ENCODE results near the gene ZNF155. TPM values are rescaled to one million over a fixed set of nuclear protein-coding genes. Genes with fewer than 3 reads are reported as not detected.
A peak's percentile ranks its signal among the peaks of the same experiment; 100 is the strongest.

ZNF155 gene
- polyA plus RNA-seq, 3 donors = 1.2 to 3.0 (median 1.4) TPM

- Histone ChIP-seq H3K36me3 (replicated peaks in 1 of 2; ENCODE audit: control insufficient read depth in 1 of 2, insufficient read depth in 2 of 2, low read length in 2 of 2) (peaks cover 33 to 48% of the 10 kb centered on the region in 2 donors), H3K4me1 (ENCODE audit: control insufficient read depth in 1 of 2, insufficient read depth in 2 of 2, low read length in 2 of 2) (peaks cover 7% of the 10 kb centered on the region in 2 donors), H3K9me3 (replicated peaks in 1 of 2; ENCODE audit: control insufficient read depth in 1 of 2, insufficient read depth in 1 of 2, low read length in 2 of 2) (peaks cover 18 to 62% of the 10 kb centered on the region in 2 donors), H3K27ac (ENCODE audit: low read depth in 1 of 2, low read length in 2 of 2) (no peak overlapping the region), H3K9ac (ENCODE audit: insufficient read depth, low read length, poor library complexity, severe bottlenecking) (no peak overlapping the region), H4K20me1 (ENCODE audit: insufficient read depth, low read length) (no peaks in the 10 kb centered on the region), H2AFZ (ENCODE audit: insufficient read depth, low read depth, low read length, poor library complexity, severe bottlenecking) (no peak overlapping the region), H3K4me3 (replicated peaks in 1 of 3; ENCODE audit: low read depth in 2 of 3, low read length in 3 of 3) (no peak overlapping the region), H3K4me2 (replicated peaks; ENCODE audit: extremely low read depth, low read length, poor library complexity, severe bottlenecking) (no peak overlapping the region), H3K79me2 (ENCODE audit: insufficient read depth, low read length) (no peaks in the 10 kb centered on the region), H3K27me3 (ENCODE audit: control insufficient read depth in 2 of 2, insufficient read depth in 2 of 2, low read length in 2 of 2) (no peaks in the 10 kb centered on the region)
- peaks cover 0 to 2% (median under 1%) of the 10 kb centered on the region in 3 donors for H3K27me3 Mint-ChIP-seq (ENCODE audit: low read depth in 3 of 3)
- intact Hi-C loops (cut with micrococcal nuclease) = no loop called here
- H3K27ac Mint-ChIP-seq = no peak overlapping the region
- no peak overlapping the region for H3K4me3 Mint-ChIP-seq
- TF ChIP-seq CTCF (IDR thresholded peaks at IDR 0.05) = no peak
- peaks cover 23 to 58% (median 45%) of the 10 kb centered on the region in 7 donors for H3K9me3 Mint-ChIP-seq
- 97% methylated on average over 8 of the region's 10 CpGs for WGBS (ENCODE audit: insufficient coverage)
- peaks cover 7% of the 10 kb centered on the region for H3K4me1 Mint-ChIP-seq
- no peak for DNase-seq
- peaks cover 28 to 43% of the 10 kb centered on the region in 2 donors for H3K36me3 Mint-ChIP-seq
Observed at GRCh38 chr19:43997631-43998290, 13.8 kb downstream of the ZNF155 start.

- Mint-ChIP-seq H3K4me1 (peaks cover 31% of the 10 kb centered on the region), H3K9me3 (peaks cover 22 to 71% (median 40%) of the 10 kb centered on the region in 7 donors), H3K36me3 (peaks cover 10 to 11% of the 10 kb centered on the region in 2 donors), H3K4me3 (peak overlapping the region; percentile 96 to 99), H3K27me3 (ENCODE audit: low read depth in 3 of 3) (peaks cover 0 to 2% (median 2%) of the 10 kb centered on the region in 3 donors), H3K27ac (peak overlapping the region in 6 of 7 donors; percentile 65 to 99 (median 96))
- H3K9ac ChIP-seq (ENCODE audit: insufficient read depth, low read length, poor library complexity, severe bottlenecking) = peak overlapping the region; percentile 78
- WGBS (ENCODE audit: insufficient coverage) = 0% methylated on average over 5 of the region's 8 CpGs
- H3K4me3 ChIP-seq (replicated peaks in 1 of 3; ENCODE audit: low read depth in 2 of 3, low read length in 3 of 3) = peak overlapping the region; percentile 82 to 98 (median 92)
- peak overlapping the region; percentile 83 to 86 for H3K27ac ChIP-seq (ENCODE audit: low read depth in 1 of 2, low read length in 2 of 2)
- no peaks in the 10 kb centered on the region for H3K27me3 ChIP-seq (ENCODE audit: control insufficient read depth in 2 of 2, insufficient read depth in 2 of 2, low read length in 2 of 2)
- peaks cover 39% of the 10 kb centered on the region for H3K79me2 ChIP-seq (ENCODE audit: insufficient read depth, low read length)
- H3K4me1 ChIP-seq (ENCODE audit: control insufficient read depth in 1 of 2, insufficient read depth in 2 of 2, low read length in 2 of 2) = peaks cover 31 to 34% of the 10 kb centered on the region in 2 donors
- H2AFZ ChIP-seq (ENCODE audit: insufficient read depth, low read depth, low read length, poor library complexity, severe bottlenecking) = peak overlapping the region; percentile 98
- intact Hi-C loops (cut with micrococcal nuclease) = loop anchor here (2.0 to 10.0 kb wide), 7 partner anchors 23 to 210 kb away; partner anchors contain the start of genes ZNF224 (in 2 of the 2), ZNF45 (in 2 of the 2), ZNF222 (in 1 of the 2) and ZNF225 (in 1 of the 2)
- TF ChIP-seq CTCF (IDR thresholded peaks at IDR 0.05) = no peak
- H3K36me3 ChIP-seq (replicated peaks in 1 of 2; ENCODE audit: control insufficient read depth in 1 of 2, insufficient read depth in 2 of 2, low read length in 2 of 2) = peaks cover 2 to 10% of the 10 kb centered on the region in 2 donors
- H3K4me2 ChIP-seq (replicated peaks; ENCODE audit: extremely low read depth, low read length, poor library complexity, severe bottlenecking) = peak overlapping the region; percentile 95
- no peak for DNase-seq
- peaks cover 18 to 44% of the 10 kb centered on the region in 2 donors for H3K9me3 ChIP-seq (replicated peaks in 1 of 2; ENCODE audit: control insufficient read depth in 1 of 2, insufficient read depth in 1 of 2, low read length in 2 of 2)
- no peaks in the 10 kb centered on the region for H4K20me1 ChIP-seq (ENCODE audit: insufficient read depth, low read length)
Observed at GRCh38 chr19:44002212-44002565, 18.2 kb downstream of the ZNF155 start.

Data from CD14-positive monocyte (primary cell).